GM23338 (cell line): ENCODE data around the gene OR2A12. TPM values are rescaled to one million over a fixed set of nuclear protein-coding genes. Genes with fewer than 3 reads are reported as not detected.

ENCODE experiments used
- ATAC-seq: fragments of 200-7000 bp; cut with Tn5 transposase; 3 replicates; pipeline ENCODE4 v1.9.1; 2020
- DNase-seq: peaks from one replicate; pipeline ENCODE4 v3.0.0-alpha.2; 2015; ENCODE audit warnings: low spot score
- H2AFZ ChIP-seq: fragments of 200-600 bp; sonication (generic); 2 replicates; pipeline ENCODE4 v1.8.0; 2016; ENCODE audit warnings: antibody characterized with exemption, mild to moderate bottlenecking, moderate library complexity
- H3F3A ChIP-seq: fragments of 200-600 bp; sonication (generic); replicated peaks from 2 replicates; pipeline ENCODE4 v1.8.0; 2017; ENCODE audit warnings: antibody characterized with exemption, mixed run types, low read depth
- H3K27ac ChIP-seq: fragments of 200-600 bp; sonication (generic); 2 replicates; pipeline ENCODE4 v1.6.1; 2016; ENCODE audit warnings: low read depth
- H3K27me3 ChIP-seq: fragments of 200-600 bp; sonication (generic); 2 replicates; pipeline ENCODE4 v1.8.0; 2016; ENCODE audit warnings: mild to moderate bottlenecking, mixed run types, moderate library complexity; ENCODE audit not compliant: insufficient read depth
- H3K36me3 ChIP-seq: fragments of 200-600 bp; sonication (generic); 2 replicates; pipeline ENCODE4 v1.8.0; 2016; ENCODE audit warnings: mild to moderate bottlenecking; ENCODE audit not compliant: insufficient read depth
- H3K4me1 ChIP-seq: fragments of 200-600 bp; sonication (generic); 2 replicates; pipeline ENCODE4 v1.8.0; 2016; ENCODE audit warnings: mild to moderate bottlenecking, moderate library complexity; ENCODE audit not compliant: insufficient read depth
- H3K4me2 ChIP-seq: fragments of 200-600 bp; sonication (generic); 2 replicates; pipeline ENCODE4 v1.7.1; 2017; ENCODE audit warnings: mixed run types
- H3K4me3 ChIP-seq: fragments of 200-600 bp; sonication (generic); 2 replicates; pipeline ENCODE4 v1.6.1; 2016; ENCODE audit warnings: mixed run types
- H3K79me2 ChIP-seq: fragments of 200-600 bp; sonication (generic); replicated peaks from 2 replicates; pipeline ENCODE4 v1.8.0; 2017; ENCODE audit warnings: mild to moderate bottlenecking; ENCODE audit not compliant: insufficient read depth
- H3K9me2 ChIP-seq: fragments of 200-600 bp; sonication (generic); 2 replicates; pipeline ENCODE4 v1.8.0; 2017; ENCODE audit not compliant: insufficient read depth
- H4K20me1 ChIP-seq: fragments of 200-600 bp; sonication (generic); replicated peaks from 2 replicates; pipeline ENCODE4 v1.8.0; 2017; ENCODE audit warnings: mild to moderate bottlenecking; ENCODE audit not compliant: insufficient read depth
- H3K27ac Mint-ChIP-seq: 2 replicates; pipeline ENCODE4 v1.8.0; 2020; ENCODE audit warnings: inconsistent platforms, mild to moderate bottlenecking, moderate library complexity, mixed read lengths
- H3K27me3 Mint-ChIP-seq: 3 replicates; pipeline ENCODE4 v1.8.0; 2022; ENCODE audit warnings: low read depth, mild to moderate bottlenecking, moderate library complexity, mixed read lengths, inconsistent platforms; ENCODE audit not compliant: insufficient read depth, poor library complexity
- H3K36me3 Mint-ChIP-seq: 3 replicates; pipeline ENCODE4 v1.8.0; 2021; ENCODE audit warnings: low read depth, mild to moderate bottlenecking, inconsistent platforms, moderate library complexity, mixed read lengths
- H3K4me1 Mint-ChIP-seq: 3 replicates; pipeline ENCODE4 v1.8.0; 2020; ENCODE audit warnings: mild to moderate bottlenecking, inconsistent platforms, mixed read lengths
- H3K4me3 Mint-ChIP-seq: 3 replicates; pipeline ENCODE4 v1.8.0; 2021; ENCODE audit warnings: moderate library complexity, mild to moderate bottlenecking, inconsistent platforms, mixed read lengths
- H3K9me3 Mint-ChIP-seq: 3 replicates; pipeline ENCODE4 v1.8.0; 2020; ENCODE audit warnings: moderate library complexity, mild to moderate bottlenecking, inconsistent platforms, mixed read lengths
- CREB1 ChIP-seq: fragments of 250-450 bp; sonication (Bioruptor Pico); IDR thresholded peaks from 2 replicates; pipeline ENCODE4 v1.5.0; 2020; ENCODE audit warnings: low read depth, mild to moderate bottlenecking, moderate library complexity
- EZH2phosphoT487 ChIP-seq: fragments of 200-600 bp; sonication (generic); IDR thresholded peaks from one replicate; pipeline ENCODE4 v1.8.1; 2018; ENCODE audit warnings: antibody characterized with exemption; ENCODE audit not compliant: unreplicated experiment
- POLR2AphosphoS5 ChIP-seq: IDR thresholded peaks from 2 replicates; pipeline ENCODE4 v1.6.1; 2016; ENCODE audit warnings: antibody characterized with exemption, low read depth
- STAT1 ChIP-seq: IDR thresholded peaks from one replicate; pipeline ENCODE4 v1.6.1; 2016; ENCODE audit warnings: antibody characterized with exemption; ENCODE audit not compliant: unreplicated experiment
- polyA plus RNA-seq: library from polyadenylated mRNA; unstranded; fragments of >200 nt; fragmentation: Nextera tagmentation; extraction: Ambion mirVana; gene quantifications from 2 replicates; pipeline ENCODE4 v1.2.1, GENCODE V29; 2016
- total RNA-seq: library from RNA; depleted of rRNA; stranded (reverse); fragments of >200 nt; shearing (Covaris generic); gene quantifications from 2 replicates; pipeline ENCODE4 v1.2.3, GENCODE V29; 2014
- TF ChIP-seq, protein P1 (sequence below): fragments of 250-450 bp; sonication (Bioruptor Pico); IDR thresholded peaks from 2 replicates; pipeline ENCODE4 v1.5.0; 2020; ENCODE audit warnings: mild to moderate bottlenecking, moderate library complexity
- TF ChIP-seq, protein P2 (sequence below): IDR thresholded peaks from 2 replicates; pipeline ENCODE4 v1.6.1; 2016; ENCODE audit warnings: antibody characterized with exemption

The OR2A12 gene
- total and polyA plus RNA-seq, 2 experiments from 2014 or later = not detected

DNA sequence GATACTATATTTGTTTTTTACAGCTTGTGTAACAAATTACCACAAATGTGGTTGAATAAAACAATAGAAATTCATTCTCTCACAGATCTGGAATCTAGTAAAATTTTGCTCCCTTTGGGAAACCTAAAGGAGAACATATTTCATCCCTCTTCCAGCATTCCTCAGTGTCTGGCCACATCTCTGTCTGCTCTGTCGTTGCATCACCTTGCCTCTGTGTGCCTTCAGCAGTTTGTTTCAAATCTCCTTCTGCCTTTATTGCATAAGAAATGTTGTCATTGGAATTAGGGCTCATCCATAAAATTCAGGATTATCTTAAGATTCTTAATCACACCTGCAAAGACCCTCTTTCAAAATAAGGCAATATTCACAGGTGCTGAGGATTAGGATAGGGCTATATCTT, 51.4 kb downstream of the OR2A12 start:
- Mint-ChIP-seq H3K4me1 (no peaks in the 10 kb centered on the region), H3K36me3 (no peaks in the 10 kb centered on the region), H3K27me3 (peaks cover 2% of the 10 kb centered on the region), H3K27ac (no peak overlapping the region), H3K9me3 (peaks cover 3% of the 10 kb centered on the region; the same call in 2 of the 3 replicates), H3K4me3 (no peak overlapping the region)
- H2AFZ ChIP-seq = no peak overlapping the region
- H3K36me3 ChIP-seq = no peaks in the 10 kb centered on the region
- no peak overlapping the region for H3K4me2 ChIP-seq
- H3F3A ChIP-seq = no peaks in the 10 kb centered on the region
- TF ChIP-seq POLR2AphosphoS5 (no peak), CREB1 (CRISPR knock-in tag) (no peak), EZH2phosphoT487 (no peak), STAT1 (no peak)
- TF ChIP-seq, protein P1, sequence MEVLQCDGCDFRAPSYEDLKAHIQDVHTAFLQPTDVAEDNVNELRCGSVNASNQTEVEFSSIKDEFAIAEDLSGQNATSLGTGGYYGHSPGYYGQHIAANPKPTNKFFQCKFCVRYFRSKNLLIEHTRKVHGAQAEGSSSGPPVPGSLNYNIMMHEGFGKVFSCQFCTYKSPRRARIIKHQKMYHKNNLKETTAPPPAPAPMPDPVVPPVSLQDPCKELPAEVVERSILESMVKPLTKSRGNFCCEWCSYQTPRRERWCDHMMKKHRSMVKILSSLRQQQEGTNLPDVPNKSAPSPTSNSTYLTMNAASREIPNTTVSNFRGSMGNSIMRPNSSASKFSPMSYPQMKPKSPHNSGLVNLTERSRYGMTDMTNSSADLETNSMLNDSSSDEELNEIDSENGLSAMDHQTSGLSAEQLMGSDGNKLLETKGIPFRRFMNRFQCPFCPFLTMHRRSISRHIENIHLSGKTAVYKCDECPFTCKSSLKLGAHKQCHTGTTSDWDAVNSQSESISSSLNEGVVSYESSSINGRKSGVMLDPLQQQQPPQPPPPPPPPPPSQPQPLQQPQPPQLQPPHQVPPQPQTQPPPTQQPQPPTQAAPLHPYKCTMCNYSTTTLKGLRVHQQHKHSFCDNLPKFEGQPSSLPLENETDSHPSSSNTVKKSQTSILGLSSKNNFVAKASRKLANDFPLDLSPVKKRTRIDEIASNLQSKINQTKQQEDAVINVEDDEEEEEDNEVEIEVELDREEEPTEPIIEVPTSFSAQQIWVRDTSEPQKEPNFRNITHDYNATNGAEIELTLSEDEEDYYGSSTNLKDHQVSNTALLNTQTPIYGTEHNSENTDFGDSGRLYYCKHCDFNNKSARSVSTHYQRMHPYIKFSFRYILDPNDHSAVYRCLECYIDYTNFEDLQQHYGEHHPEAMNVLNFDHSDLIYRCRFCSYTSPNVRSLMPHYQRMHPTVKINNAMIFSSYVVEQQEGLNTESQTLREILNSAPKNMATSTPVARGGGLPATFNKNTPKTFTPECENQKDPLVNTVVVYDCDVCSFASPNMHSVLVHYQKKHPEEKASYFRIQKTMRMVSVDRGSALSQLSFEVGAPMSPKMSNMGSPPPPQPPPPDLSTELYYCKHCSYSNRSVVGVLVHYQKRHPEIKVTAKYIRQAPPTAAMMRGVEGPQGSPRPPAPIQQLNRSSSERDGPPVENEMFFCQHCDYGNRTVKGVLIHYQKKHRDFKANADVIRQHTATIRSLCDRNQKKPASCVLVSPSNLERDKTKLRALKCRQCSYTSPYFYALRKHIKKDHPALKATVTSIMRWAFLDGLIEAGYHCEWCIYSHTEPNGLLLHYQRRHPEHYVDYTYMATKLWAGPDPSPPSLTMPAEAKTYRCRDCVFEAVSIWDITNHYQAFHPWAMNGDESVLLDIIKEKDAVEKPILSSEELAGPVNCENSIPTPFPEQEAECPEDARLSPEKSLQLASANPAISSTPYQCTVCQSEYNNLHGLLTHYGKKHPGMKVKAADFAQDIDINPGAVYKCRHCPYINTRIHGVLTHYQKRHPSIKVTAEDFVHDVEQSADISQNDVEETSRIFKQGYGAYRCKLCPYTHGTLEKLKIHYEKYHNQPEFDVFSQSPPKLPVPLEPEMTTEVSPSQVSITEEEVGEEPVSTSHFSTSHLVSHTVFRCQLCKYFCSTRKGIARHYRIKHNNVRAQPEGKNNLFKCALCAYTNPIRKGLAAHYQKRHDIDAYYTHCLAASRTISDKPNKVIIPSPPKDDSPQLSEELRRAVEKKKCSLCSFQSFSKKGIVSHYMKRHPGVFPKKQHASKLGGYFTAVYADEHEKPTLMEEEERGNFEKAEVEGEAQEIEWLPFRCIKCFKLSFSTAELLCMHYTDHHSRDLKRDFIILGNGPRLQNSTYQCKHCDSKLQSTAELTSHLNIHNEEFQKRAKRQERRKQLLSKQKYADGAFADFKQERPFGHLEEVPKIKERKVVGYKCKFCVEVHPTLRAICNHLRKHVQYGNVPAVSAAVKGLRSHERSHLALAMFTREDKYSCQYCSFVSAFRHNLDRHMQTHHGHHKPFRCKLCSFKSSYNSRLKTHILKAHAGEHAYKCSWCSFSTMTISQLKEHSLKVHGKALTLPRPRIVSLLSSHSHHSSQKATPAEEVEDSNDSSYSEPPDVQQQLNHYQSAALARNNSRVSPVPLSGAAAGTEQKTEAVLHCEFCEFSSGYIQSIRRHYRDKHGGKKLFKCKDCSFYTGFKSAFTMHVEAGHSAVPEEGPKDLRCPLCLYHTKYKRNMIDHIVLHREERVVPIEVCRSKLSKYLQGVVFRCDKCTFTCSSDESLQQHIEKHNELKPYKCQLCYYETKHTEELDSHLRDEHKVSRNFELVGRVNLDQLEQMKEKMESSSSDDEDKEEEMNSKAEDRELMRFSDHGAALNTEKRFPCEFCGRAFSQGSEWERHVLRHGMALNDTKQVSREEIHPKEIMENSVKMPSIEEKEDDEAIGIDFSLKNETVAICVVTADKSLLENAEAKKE (CRISPR knock-in tag) = no peak
- TF ChIP-seq, protein P2, sequence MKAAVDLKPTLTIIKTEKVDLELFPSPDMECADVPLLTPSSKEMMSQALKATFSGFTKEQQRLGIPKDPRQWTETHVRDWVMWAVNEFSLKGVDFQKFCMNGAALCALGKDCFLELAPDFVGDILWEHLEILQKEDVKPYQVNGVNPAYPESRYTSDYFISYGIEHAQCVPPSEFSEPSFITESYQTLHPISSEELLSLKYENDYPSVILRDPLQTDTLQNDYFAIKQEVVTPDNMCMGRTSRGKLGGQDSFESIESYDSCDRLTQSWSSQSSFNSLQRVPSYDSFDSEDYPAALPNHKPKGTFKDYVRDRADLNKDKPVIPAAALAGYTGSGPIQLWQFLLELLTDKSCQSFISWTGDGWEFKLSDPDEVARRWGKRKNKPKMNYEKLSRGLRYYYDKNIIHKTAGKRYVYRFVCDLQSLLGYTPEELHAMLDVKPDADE = no peak
- DNase-seq (no peak), ATAC-seq (no peak)
- H4K20me1 ChIP-seq = no peaks in the 10 kb centered on the region
- no peak overlapping the region for H3K27ac ChIP-seq
- no peaks in the 10 kb centered on the region for H3K27me3 ChIP-seq
- H3K4me1 ChIP-seq = no peaks in the 10 kb centered on the region
- H3K4me3 ChIP-seq = no peak overlapping the region
- no peaks in the 10 kb centered on the region; the same call in 1 of the 2 replicates for H3K9me2 ChIP-seq
- H3K79me2 ChIP-seq = no peaks in the 10 kb centered on the region
